RPMI8226 (cell line): Measurements from ENCODE around the gene PPP2R3B.

Experiments used
- DNase-seq: peaks from one replicate; pipeline ENCODE4 v3.0.0-alpha.2; 2015

Gene PPP2R3B

DNA sequence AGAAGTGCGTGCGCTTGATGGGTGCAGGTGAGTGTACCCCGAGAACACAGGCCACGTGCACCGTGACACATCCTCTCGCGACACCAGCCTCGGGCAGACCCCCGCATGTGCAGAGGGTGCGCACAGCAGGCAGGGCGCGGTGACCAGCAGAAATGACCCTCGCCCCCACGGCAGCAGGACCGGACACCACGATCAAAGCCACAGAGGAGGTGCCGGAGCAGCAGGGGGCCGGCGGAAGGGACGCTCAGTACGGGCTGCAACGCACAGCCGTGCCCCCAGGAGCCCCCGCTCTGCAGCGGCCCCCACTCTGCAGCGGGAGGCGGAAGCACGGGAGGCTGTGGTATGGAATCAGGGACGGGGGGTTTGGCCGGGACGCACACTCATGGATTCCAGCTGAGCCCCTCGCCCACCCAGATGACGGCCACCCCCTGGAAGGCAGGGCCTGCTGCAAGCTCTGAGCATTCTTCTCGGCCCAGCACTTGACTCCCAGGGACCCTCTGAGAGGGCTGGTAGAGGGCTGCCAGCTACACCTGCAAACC is 17.1 kb downstream of the PPP2R3B start:
- DNase-seq = no peak

DNA sequence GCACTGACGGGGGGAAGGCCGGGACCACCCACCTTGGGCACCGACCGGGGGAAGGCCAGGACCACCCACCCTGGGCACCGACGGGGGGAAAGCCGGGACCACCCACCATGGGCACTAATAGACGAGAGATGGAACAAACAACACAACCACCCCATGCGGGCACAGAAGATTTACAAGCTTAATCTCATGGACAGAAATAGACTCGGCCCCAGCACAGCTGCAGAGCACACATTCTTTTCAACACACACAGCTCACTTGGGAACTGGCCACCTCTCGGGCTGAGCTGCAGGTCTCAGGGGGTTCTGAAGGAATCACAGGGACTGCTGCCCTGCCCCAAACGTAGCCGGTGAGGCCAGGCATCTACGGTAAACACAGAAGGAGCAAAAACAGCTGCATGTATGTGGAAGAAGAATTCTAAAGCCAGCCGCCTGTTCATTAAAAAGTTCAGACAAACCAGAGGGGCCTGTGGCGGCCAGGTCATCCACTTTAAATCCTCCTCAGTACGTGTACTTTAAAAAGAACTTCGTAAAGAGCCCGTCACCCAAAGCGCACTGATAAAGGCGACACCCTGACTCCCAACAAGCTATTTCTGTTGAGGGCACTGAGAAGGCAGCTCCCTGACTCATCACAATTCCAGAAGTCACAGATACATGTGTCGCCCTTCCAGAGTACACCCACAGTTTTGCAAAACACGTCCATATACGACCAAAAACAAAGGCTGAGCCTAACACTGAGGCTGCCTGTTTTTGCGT is 17.7 kb downstream of the PPP2R3B start:
- no peak for DNase-seq

- no peak for DNase-seq
These were observed 18.8 kb downstream of the PPP2R3B start for GRCh38 chrX:367866-368265.

DNA sequence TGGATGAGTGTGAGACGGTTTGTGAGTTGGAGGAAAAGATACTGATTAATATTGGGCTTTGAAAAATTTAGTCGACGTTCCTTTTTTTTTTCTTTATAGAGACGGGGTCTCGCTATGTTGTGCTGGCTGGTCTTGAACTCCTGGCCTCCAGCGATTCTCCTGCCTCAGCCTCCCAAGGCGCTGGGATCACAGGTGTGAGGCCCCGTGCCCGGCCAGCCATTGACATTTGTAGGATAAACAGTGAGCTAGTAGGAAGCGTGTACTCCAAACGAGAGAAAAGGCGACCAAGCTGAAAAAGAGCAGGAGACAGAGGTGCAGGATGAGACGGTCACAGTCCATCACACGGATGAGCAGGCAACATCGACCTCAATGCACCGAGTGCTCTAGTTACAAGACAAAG is 19.4 kb downstream of the PPP2R3B start:
- DNase-seq = no peak

DNA sequence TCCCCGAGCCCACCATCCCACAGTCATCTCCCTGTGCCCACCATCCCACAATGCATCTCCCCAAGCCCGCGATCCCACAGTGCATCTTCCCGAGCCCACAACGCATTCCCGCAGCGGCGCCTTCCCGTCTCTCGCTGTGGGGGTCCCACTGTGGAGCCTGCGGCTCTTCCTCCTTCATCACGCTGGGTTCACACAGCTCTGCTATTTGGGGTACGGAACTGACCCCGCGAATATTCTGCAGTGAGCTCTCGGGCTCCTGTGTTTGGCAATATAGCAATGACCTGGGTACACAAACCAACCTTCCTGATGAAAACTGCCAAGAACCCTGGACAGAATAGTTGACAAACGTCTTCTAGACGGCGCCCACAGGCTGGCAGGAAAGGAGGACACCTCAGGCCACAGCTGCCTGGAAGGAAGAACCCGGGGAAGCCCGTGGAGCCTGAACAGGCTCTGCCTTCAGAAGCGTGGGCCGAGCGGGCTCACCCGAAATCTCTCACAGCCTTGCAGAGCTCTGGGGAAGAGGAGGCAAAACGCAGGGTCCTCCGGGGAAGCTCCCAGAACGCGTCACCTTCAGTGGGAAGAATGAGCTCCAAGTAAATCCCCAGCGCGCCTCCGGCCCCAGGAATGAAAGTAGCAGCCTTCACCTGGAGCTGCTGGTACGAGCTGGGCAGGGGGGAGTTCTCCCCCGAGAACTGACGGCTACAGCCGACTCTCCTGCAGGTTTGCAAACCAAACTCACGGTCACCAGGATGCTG is 22.9 kb downstream of the PPP2R3B start:
- no peak for DNase-seq

DNA sequence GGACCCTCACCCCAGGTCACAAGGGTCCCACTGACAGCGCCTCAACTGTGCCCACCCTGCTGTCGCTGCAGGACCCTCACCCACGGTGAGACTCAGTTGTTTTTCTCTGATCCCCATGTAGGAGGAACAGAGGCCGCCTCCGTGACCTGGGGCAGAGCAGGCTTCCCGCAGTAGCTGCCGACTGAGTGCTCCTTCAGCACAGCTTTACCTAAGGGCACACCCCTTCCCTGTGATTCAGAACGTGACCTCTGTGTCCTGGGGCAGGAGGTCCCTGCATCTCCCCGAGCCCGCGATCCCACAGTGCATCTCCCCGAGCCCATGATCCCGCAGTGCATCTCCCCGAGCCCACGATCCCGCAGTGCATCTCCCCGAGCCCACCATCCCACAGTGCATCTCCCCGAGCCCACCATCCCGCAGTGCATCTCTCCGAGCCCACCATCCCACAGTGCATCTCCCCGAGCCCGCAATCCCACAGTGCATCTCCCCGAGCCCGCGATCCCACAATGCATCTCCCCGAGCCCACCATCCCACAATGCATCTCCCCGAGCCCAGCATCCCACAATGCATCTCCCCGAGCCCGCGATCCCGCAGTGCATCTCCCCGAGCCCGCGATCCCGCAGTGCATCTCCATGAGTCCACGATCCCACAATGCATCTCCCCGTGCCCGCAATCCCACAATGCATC is 23.6 kb downstream of the PPP2R3B start:
- no peak for DNase-seq

GRCh38 chrX:362351-362750 is 24.4 kb downstream of the PPP2R3B start:
- DNase-seq = no peak

DNA sequence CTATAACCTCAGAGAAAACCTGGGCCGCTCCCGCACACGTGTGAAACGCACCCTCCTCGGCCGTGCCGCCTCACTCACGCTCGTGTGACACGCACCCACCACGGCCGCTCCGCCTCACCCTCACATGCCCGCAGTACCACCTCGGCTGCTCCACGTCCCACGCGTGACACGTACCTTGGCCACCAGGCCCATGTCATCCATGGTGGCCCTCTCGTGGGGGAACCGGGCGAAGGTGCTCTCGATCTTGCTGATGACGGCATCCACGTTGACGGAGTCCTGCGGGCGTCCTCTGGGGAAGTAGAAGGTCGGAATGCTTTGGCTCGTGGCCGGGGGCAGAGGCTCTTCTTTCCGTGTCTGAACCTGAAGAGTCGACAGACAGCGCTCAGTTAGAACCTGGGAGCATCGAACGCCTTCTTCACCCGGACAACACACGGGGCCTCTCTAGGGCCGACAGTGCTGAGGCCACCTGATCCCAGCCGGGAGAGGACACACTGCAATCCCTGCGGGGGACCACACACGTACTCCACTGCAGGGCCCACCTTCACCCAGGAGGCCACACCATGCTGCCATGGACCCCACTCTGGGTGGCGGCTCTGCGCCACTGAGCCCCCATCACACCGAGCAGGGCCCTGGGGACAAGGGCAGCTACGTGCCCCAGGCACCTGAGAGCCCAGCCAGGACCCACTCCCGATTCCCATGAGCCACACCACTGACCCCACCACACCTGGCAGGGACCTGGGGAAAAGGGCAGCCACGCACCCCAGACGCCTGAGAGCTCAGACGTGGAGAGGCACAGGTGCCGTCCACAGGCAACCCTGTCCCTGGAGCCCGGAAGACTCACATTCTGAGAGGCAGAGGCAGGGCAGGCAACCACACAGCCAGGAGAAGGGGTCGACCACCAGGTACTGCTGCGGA is 25.2 kb downstream of the PPP2R3B start:
- no peak for DNase-seq

GRCh38 chrX:360496-361150 is 26.1 kb downstream of the PPP2R3B start:
- DNase-seq = no peak

DNA sequence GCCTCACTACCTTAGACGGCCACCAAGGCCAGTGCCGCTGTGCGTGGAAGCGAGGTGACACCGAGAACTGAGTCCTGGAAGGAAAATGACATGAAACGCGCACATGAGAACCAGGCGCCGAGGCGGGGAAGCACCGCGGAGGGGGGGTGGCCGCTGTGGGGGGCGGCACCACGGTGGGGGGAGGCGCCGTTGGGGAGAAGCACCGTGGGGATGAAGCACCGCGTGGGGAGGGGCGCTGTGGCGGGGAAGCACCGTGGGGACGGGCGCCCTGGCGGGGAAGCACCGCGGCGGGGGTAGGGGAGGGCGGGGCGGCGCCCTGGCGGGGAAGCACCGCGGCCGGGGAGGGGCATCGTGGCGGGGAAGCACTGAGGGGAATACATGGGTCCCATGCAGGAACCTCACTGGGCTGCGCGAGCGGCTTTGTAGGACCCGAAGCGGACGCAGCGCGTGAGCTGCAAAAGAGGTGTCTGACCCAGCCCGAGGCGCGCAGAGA is 28.0 kb downstream of the PPP2R3B start:
- no peak for DNase-seq

- no peak for DNase-seq
These were observed 28.8 kb downstream of the PPP2R3B start for GRCh38 chrX:357693-358471.

DNA sequence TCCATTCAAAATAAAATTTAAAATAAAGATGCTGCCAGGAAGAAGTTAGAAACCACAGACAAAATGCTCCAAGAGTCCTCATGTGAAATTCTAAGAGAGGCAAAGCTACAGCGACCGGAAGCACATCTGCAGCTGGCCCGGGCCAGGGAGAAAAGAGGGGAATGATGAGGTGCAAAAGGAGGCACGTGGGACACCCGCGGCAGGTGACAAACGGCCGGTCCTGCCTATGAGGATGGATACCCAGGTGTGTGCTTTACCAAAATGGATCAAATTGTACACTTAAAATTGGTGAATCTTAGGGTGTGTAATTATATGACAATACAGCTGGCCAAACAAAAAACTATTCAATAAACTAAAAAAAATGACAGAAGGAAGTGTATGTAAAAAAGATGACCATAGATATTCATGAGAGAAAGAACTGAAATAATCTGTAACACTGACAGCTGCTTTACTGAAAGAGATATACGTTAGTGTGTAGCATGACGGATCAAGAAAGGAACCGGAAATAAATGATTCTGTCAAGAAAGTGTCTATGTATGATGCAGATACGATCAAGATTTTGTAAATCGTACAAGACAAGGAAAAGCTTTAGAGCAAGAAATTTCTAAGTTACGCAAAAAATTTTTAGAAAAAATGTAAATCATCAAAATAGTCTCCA is 29.5 kb downstream of the PPP2R3B start:
- DNase-seq = no peak

GRCh38 chrX:356385-357034 is 30.2 kb downstream of the PPP2R3B start:
- DNase-seq = no peak

GRCh38 chrX:355329-356050 is 31.2 kb downstream of the PPP2R3B start:
- no peak for DNase-seq

GRCh38 chrX:353566-354535 is 32.9 kb downstream of the PPP2R3B start:
- no peak for DNase-seq

DNA sequence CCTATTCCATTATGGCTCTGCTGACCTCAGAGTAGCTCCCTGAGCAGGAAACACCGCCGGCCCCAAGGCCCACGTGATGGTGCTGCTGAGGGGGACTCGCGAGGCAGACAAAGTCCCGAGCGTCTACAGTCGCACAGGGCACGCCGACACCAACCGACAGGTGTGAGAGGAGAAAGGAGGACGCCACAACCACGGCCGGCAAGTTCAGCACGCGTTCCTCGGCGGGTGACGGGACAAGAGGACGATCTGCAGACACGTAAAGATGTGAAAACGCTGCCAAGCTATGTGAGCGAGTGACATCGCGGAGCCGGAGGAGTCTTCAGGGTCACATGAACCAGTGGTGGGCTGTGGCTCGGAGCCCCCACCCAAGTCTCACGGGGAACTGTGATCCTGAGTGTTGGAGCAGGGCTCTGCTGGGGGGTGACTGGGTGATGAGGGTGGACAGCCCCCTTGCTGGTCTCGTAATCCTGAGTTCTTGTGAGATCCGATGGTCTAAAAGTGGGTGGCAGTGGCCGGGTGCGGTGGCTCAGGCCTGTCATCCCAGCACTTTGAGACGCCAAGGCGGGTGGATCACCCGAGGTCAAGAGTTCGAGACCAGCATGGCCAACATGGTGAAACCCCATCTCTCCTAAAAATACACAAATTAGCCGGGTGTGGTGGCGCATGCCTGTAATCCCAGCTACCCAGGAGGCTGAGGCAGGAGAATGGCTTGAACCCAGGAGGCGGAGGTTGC is 34.0 kb downstream of the PPP2R3B start:
- no peak for DNase-seq

DNA sequence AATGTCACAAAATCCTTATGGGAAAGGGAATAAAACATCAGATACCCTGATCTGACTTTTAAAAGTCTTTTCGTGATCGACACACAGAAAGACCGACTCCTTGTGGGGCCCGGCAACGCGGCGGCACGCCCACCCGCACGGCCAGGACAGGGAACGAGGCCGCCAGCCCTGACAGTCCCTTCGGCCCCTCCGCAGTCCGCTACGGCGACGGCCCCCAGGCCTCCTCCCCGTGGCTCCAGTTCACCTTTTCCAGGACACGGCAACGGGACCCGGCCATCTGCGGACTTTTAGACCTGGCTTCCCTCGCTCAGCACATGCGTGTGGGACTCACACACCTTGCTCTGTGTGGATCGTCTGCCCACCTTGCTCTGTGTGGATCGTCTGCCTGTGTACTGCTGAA is 34.5 kb downstream of the PPP2R3B start:
- no peak for DNase-seq
